Fibroblast of the aortic adventitia (primary cell): Measurements from ENCODE around the gene TIMP3. TPM values are rescaled to one million over a fixed set of nuclear protein-coding genes. Genes with fewer than 3 reads are reported as not detected.

Source experiments
- DNase-seq: peaks from one replicate; pipeline ENCODE4 v3.0.0-alpha.2; 2010; ENCODE audit warnings: low read depth
- H3K4me3 ChIP-seq: 2 replicates; pipeline ENCODE4 v1.5.1; 2011; ENCODE audit warnings: low read depth, mild to moderate bottlenecking, control low read depth, low read length, moderate library complexity
- CTCF ChIP-seq: IDR thresholded peaks from 2 replicates; pipeline ENCODE4 v1.5.1; 2011; ENCODE audit warnings: mild to moderate bottlenecking, low read length, control low read depth, inconsistent platforms; ENCODE audit not compliant: insufficient read depth
- total RNA-seq: library from RNA; depleted of rRNA; stranded (reverse); fragments of >200 nt; gene quantifications from 2 replicates; pipeline ENCODE4 v1.2.3, GENCODE V29; 2012; ENCODE audit warnings: low replicate concordance

Gene TIMP3
- total RNA-seq, 1 donor: 329 TPM

DNA sequence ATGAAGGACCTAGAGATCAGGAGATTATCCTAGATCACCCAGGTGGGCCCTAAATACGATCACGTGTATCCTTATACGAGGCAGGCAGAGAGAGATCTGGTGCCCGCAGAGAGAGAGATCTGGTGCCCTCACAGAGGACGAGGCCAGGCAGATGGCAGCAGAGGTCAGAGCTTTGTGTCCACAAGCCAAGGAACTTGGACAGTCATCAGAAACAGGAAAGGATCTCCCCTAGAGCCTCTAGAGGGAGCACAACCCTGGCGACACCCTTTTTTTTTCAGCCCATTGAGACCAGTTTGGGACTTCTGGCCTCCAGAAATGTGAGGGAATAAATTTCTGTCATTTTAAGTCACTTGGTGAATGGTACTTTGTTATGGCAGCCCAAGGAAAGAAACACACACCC, 25.5 kb upstream of the TIMP3 start:
- no peak overlapping the region for H3K4me3 ChIP-seq
- DNase-seq: no peak
- peak; percentile 34 for TF ChIP-seq CTCF

DNA sequence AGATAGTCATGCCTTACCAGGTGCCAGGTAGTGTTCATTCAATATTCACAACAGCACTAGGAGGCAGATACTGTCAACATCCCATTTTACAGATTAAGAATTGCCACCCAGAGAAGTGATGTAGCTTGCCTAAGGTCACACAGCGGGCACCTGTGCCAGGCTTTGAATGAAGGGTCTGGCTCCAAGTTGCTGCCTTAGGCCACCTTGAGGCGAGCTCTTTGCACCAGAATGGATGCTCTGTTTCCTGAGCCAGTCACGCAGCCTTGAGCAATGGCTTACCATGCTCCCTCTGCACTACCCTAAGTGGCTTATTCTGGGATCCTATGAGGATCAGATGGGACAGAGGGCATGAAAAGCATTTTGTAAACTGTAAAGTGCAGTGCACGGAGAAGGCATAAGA, 25.1 kb upstream of the TIMP3 start:
- no peak overlapping the region for H3K4me3 ChIP-seq
- TF ChIP-seq CTCF: no peak
- DNase-seq: no peak

- no peak for TF ChIP-seq CTCF
- H3K4me3 ChIP-seq: no peak overlapping the region
- DNase-seq: no peak
Observed at GRCh38 chr22:32776802-32777201, 24.7 kb upstream of the TIMP3 start.

GRCh38 chr22:32777987-32778386, 23.5 kb upstream of the TIMP3 start:
- no peak for TF ChIP-seq CTCF

DNA sequence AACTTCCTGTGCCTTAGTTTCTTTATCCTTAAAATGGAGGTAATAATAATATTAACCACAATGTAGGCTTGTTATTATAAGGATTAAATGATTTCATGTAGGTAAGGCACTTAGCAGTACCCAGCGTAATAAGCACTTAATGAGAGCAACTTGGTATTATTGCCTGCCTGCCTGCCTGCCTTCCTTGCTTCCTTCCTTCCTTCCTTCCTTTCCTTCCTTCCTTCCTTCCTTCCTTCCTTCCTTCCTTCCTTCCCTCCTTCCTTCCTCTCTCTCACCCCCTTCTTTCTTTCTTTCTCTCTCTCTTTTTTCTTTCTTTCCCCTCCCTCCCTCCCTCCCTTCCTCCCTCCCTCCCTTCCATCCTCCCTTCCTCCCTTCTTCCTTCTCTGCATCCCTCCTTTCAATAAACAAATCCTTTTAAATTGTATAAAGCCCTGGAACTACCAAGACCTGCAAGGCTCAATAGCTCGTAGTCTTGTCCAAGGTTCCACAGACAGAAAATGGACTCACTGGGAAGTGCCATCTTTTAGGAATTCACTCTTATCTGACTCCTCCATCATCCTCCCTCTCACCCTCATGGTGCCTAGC, 20.7 kb upstream of the TIMP3 start:
- no peak for TF ChIP-seq CTCF
- no peak for DNase-seq

More at GRCh38 chr22:32777987-32778386, 23.5 kb upstream of the TIMP3 start:
- DNase-seq: no peak
- no peak overlapping the region for H3K4me3 ChIP-seq

GRCh38 chr22:32781695-32782094, 19.8 kb upstream of the TIMP3 start:
- TF ChIP-seq CTCF: no peak
- DNase-seq: peak; percentile 43

More for the DNA sequence above, 20.7 kb upstream of the TIMP3 start:
- no peak overlapping the region for H3K4me3 ChIP-seq

More at GRCh38 chr22:32781695-32782094, 19.8 kb upstream of the TIMP3 start:
- H3K4me3 ChIP-seq: no peak overlapping the region
